ENCODE results near the gene SETDB1. TPM values are rescaled to one million over a fixed set of nuclear protein-coding genes. Genes with fewer than 3 reads are reported as not detected.

The SETDB1 gene
- total and polyA plus RNA-seq, 7 donors, result 5.5 to 36.0 (median 24.5) TPM

- Histone ChIP-seq H3K27me3 (no peaks in the 10 kb centered on the region), H3K4me3 (no peak overlapping the region), H3K9me3 (no peaks in the 10 kb centered on the region), H3K36me3 (no peaks in the 10 kb centered on the region), H3K27ac (peak overlapping the region; percentile 62 to 97 (median 79)), H3K4me1 (peaks cover 0 to 46% (median 40%) of the 10 kb centered on the region in 4 donors)
- peak; percentile 92 for DNase-seq
- intact Hi-C loops (cut with DNase I), result loop anchor here (5.0 kb wide), 2 partner anchors 70 to 100 kb away; partner anchors contain the start of genes ARNT and C1orf56
- WGBS, 2 donors, result 26 to 36% methylated on average over 11 of the region's 11 CpGs
- TF ChIP-seq CTCF (IDR thresholded peaks at IDR 0.05) (no peak), EP300 (IDR thresholded peaks at IDR 0.05) (no peak), POLR2AphosphoS5 (IDR thresholded peaks at IDR 0.05) (peak in 3 of 4 donors; percentile 53 to 65 (median 55))
Observed at GRCh38 chr1:150976879-150977694, 50.9 kb downstream of the SETDB1 start.

DNA sequence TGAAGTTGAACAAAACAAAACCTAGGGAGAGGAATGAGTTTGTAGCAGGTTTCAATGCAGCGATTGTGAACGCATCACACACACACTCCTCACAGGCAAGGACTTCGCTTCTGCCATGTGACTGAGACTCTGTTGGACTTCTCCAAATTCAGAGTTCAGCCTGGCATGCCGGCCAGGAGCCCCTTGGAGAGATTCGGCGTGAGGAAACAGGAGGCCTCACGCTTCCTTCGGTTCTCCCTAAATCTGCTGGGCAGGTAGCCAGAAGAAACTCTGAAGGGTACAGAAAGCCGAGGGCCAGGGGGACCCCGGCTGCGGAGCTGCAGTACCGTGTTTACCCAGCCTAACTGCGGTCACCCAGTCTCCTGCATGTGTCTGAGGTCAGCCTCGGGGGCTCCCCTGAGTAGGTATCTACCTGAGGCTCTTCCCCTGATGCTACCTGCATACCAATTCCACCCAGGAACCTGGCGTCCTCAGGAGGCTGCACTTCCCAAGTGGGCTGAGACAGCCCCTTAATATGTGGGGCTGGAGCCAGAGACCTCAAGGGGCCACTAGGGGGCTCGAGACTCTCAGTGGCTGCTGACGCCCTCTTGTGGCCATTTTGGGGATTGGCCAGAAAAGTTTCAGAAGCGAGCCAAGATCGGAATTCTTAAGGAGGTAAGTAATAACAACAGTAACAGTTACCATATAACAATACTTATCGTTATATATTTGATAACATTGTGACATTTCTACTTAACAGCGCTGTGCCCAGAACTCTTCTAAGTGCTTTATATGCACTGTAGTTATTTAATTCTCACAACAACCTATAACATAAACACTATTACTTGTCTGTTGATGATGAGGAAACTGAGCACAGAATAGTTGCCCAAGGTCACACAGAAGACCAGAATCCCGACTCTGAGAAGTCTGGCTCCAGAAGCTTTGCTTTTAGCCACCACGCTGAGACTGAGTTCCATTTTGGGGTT lies 53.2 kb downstream of the SETDB1 start:
- 20 to 30% methylated on average over 23 of the region's 23 CpGs for WGBS, 2 donors
- peaks cover 0 to 32% (median 22%) of the 10 kb centered on the region in 4 donors for H3K4me1 ChIP-seq

GRCh38 chr1:150981177-150981804 lies 55.1 kb downstream of the SETDB1 start:
- no peaks in the 10 kb centered on the region for H3K27me3 ChIP-seq
- no peak for DNase-seq
- H3K36me3 ChIP-seq, result no peaks in the 10 kb centered on the region
- peaks cover 0 to 25% (median 16%) of the 10 kb centered on the region in 4 donors for H3K4me1 ChIP-seq
- H3K27ac ChIP-seq, result no peak overlapping the region
- 56 to 79% methylated on average over 6 of the region's 6 CpGs for WGBS, 2 donors
- H3K9me3 ChIP-seq, result no peaks in the 10 kb centered on the region
- TF ChIP-seq POLR2A (IDR thresholded peaks at IDR 0.05), result no peak
- no peak for TF ChIP-seq POLR2AphosphoS5 (IDR thresholded peaks at IDR 0.05)
- TF ChIP-seq CTCF (IDR thresholded peaks at IDR 0.05), result no peak
- no peak for TF ChIP-seq EP300 (IDR thresholded peaks at IDR 0.05)
- no peak overlapping the region for H3K4me3 ChIP-seq
- intact Hi-C loops (cut with DNase I), result no loop called here

More for the DNA sequence above, 53.2 kb downstream of the SETDB1 start:
- DNase-seq, result peak; percentile 93
- H3K36me3 ChIP-seq, result no peaks in the 10 kb centered on the region
- H3K9me3 ChIP-seq, result no peaks in the 10 kb centered on the region
- no peaks in the 10 kb centered on the region for H3K27me3 ChIP-seq
- peak overlapping the region; percentile 53 to 97 (median 80) for H3K27ac ChIP-seq
- TF ChIP-seq CTCF (IDR thresholded peaks at IDR 0.05) (peak; percentile 97 to 100 (median 98)), EP300 (IDR thresholded peaks at IDR 0.05) (no peak), POLR2AphosphoS5 (IDR thresholded peaks at IDR 0.05) (peak in 2 of 4 donors; percentile 56)
- intact Hi-C loops (cut with DNase I), result loop anchor here (5.0 kb wide), 2 partner anchors 68 to 102 kb away; partner anchors contain the start of genes ARNT and C1orf56
- H3K4me3 ChIP-seq, result peak overlapping the region in 1 of 4 donors; percentile 34

Measured in sigmoid colon (tissue), 7 donors.